GM23338 (cell line): ENCODE results near the gene SMYD3. TPM values are rescaled to one million over a fixed set of nuclear protein-coding genes. Genes with fewer than 3 reads are reported as not detected.

Experiments used
- CREB1 ChIP-seq: fragments of 250-450 bp; sonication (Bioruptor Pico); IDR thresholded peaks from 2 replicates; pipeline ENCODE4 v1.5.0; 2020; ENCODE audit warnings: low read depth, mild to moderate bottlenecking, moderate library complexity
- CTCF ChIP-seq, 2 experiments: fragments of 200-600 bp in 1 of 2; sonication (generic) in 1 of 2; conservative IDR thresholded peaks; 2 replicates each; pipeline versions ENCODE4 v1.5.1 to v1.6.1; 2016 to 2017; ENCODE audit warnings: antibody characterized with exemption in 2 of 2, low read depth in 2 of 2, mild to moderate bottlenecking in 2 of 2, moderate library complexity in 1 of 2
- EZH2 ChIP-seq: fragments of 200-600 bp; sonication (generic); IDR thresholded peaks from one replicate; pipeline ENCODE4 v1.8.0; 2017; ENCODE audit warnings: antibody characterized with exemption, mild to moderate bottlenecking, low read depth; ENCODE audit not compliant: unreplicated experiment
- EZH2phosphoT487 ChIP-seq: fragments of 200-600 bp; sonication (generic); IDR thresholded peaks from one replicate; pipeline ENCODE4 v1.8.1; 2018; ENCODE audit warnings: antibody characterized with exemption; ENCODE audit not compliant: unreplicated experiment
- JUNB ChIP-seq: IDR thresholded peaks from one replicate; pipeline ENCODE4 v1.6.1; 2016; ENCODE audit warnings: antibody characterized with exemption; ENCODE audit not compliant: unreplicated experiment
- POLR2AphosphoS5 ChIP-seq: IDR thresholded peaks from 2 replicates; pipeline ENCODE4 v1.6.1; 2016; ENCODE audit warnings: antibody characterized with exemption, low read depth
- REST ChIP-seq: IDR thresholded peaks from one replicate; pipeline ENCODE4 v1.6.1; 2018; ENCODE audit warnings: antibody characterized with exemption; ENCODE audit not compliant: unreplicated experiment
- STAT1 ChIP-seq: IDR thresholded peaks from one replicate; pipeline ENCODE4 v1.6.1; 2016; ENCODE audit warnings: antibody characterized with exemption; ENCODE audit not compliant: unreplicated experiment
- ZNF114 ChIP-seq: fragments of 250-450 bp; sonication (Bioruptor Pico); IDR thresholded peaks from 2 replicates; pipeline ENCODE4 v1.5.0; 2020; ENCODE audit warnings: mild to moderate bottlenecking, moderate library complexity
- ZNF331 ChIP-seq: fragments of 250-450 bp; sonication (Bioruptor Pico); IDR thresholded peaks from 2 replicates; pipeline ENCODE4 v1.5.0; 2020; ENCODE audit warnings: low read depth, mild to moderate bottlenecking, moderate library complexity
- ZNF462 ChIP-seq: fragments of 250-450 bp; sonication (Bioruptor Pico); IDR thresholded peaks from 2 replicates; pipeline ENCODE4 v1.5.0; 2020; ENCODE audit warnings: mild to moderate bottlenecking, moderate library complexity
- polyA plus RNA-seq: library from polyadenylated mRNA; unstranded; fragments of >200 nt; fragmentation: Nextera tagmentation; extraction: Ambion mirVana; gene quantifications from 2 replicates; pipeline ENCODE4 v1.2.1, GENCODE V29; 2016
- total RNA-seq: library from RNA; depleted of rRNA; stranded (reverse); fragments of >200 nt; shearing (Covaris generic); gene quantifications from 2 replicates; pipeline ENCODE4 v1.2.3, GENCODE V29; 2014

SMYD3 gene
- total and polyA plus RNA-seq, 2 experiments from 2014 or later: 31.8 to 34.4 TPM

- TF ChIP-seq ZNF462 (no peak), STAT1 (no peak), EZH2phosphoT487 (no peak), JUNB (no peak), CTCF (conservative IDR thresholded peaks at IDR 0.05; ENCODE audit: low read depth in 2 of 2) (no peak), REST (no peak), ZNF114 (CRISPR knock-in tag) (no peak), EZH2 (no peak), POLR2AphosphoS5 (no peak), CREB1 (CRISPR knock-in tag) (no peak), ZNF331 (CRISPR knock-in tag) (no peak)
Measured at GRCh38 chr1:246516126-246516525, 9.0 kb upstream of the SMYD3 start (continued).
